GM12878 (cell line): Measurements from ENCODE around the gene ABCB8. TPM values are rescaled to one million over a fixed set of nuclear protein-coding genes. Genes with fewer than 3 reads are reported as not detected.

ENCODE experiments used
- ATAC-seq: fragments of 200-7000 bp; cut with Tn5 transposase; 3 replicates; pipeline ENCODE4 v1.9.1; 2020; ENCODE audit warnings: mild to moderate bottlenecking, moderate library complexity
- BruUV-seq: library from RNA; stranded (reverse); fragments of 400-500 nt; replicated peaks from 2 replicates; lab custom pipeline; 2021; lab: Mats Ljungman, UMichigan
- CTCF ChIA-PET: fragments of 300-600 bp; sonication (Branson Sonifier 250); formaldehyde crosslinking; extraction: SDS; loops from one replicate; lab custom pipeline; 2021; ENCODE audit warnings: inconsistent platforms; lab: Yijun Ruan, JAX
- POLR2A ChIA-PET: fragments of 350-600 bp; formaldehyde crosslinking; extraction: SDS; loops from one replicate; lab custom pipeline; 2021; ENCODE audit warnings: inconsistent platforms; lab: Charles Lee
- RAD21 ChIA-PET: fragments of 300-600 bp; sonication (Branson Sonifier 250); formaldehyde crosslinking; loops from one replicate; lab custom pipeline; 2023; ENCODE audit warnings: antibody characterized with exemption; ENCODE audit not compliant: unreplicated experiment; lab: Charles Lee
- SMC1A ChIA-PET: fragments of 300-600 bp; sonication (Branson Sonifier 250); formaldehyde crosslinking; loops from one replicate; lab custom pipeline; 2023; ENCODE audit not compliant: unreplicated experiment, uncharacterized antibody; lab: Charles Lee
- DNase-seq: peaks from one replicate; pipeline ENCODE4 v3.0.0-alpha.2; 2011; ENCODE audit warnings: low read depth, low spot score
- FAIRE-seq: peaks from 3 replicates; lab custom pipeline; 2011; peaks lifted over from hg19 to GRCh38; lab: Jason Lieb, UNC
- H2AFZ ChIP-seq: 2 replicates; pipeline ENCODE4 v1.6.0; 2011; ENCODE audit warnings: low read depth, low read length, control low read depth; ENCODE audit not compliant: control insufficient read depth
- H3K27ac ChIP-seq: 2 replicates; pipeline ENCODE4 v1.5.1; 2011; ENCODE audit warnings: control low read depth; ENCODE audit not compliant: control insufficient read depth, insufficient read depth
- H3K27me3 ChIP-seq, 2 experiments: replicated peaks in 1 of 2; 2 replicates each; pipeline versions ENCODE4 v1.6.0 to v1.6.1; 2011; ENCODE audit warnings: low read length in 1 of 2; ENCODE audit not compliant: control insufficient read depth in 2 of 2, insufficient read depth in 2 of 2
- H3K36me3 ChIP-seq, 2 experiments: 2 replicates each; pipeline ENCODE4 v1.5.1; 2011; ENCODE audit warnings: low read length in 1 of 2; ENCODE audit not compliant: control insufficient read depth in 2 of 2, insufficient read depth in 2 of 2
- H3K4me1 ChIP-seq: 2 replicates; pipeline ENCODE4 v1.6.1; 2011; ENCODE audit warnings: mild to moderate bottlenecking, low read length, moderate library complexity, mixed read lengths; ENCODE audit not compliant: control insufficient read depth, insufficient read depth
- H3K4me2 ChIP-seq: 2 replicates; pipeline ENCODE4 v1.6.0; 2011; ENCODE audit warnings: control low read depth; ENCODE audit not compliant: control insufficient read depth, insufficient read depth
- H3K4me3 ChIP-seq: fragments of 200-600 bp; sonication (generic); 2 replicates; pipeline ENCODE4 v1.5.1; 2016
- H3K79me2 ChIP-seq: 2 replicates; pipeline ENCODE4 v1.6.0; 2011; ENCODE audit warnings: low read length; ENCODE audit not compliant: control insufficient read depth, insufficient read depth
- H3K9ac ChIP-seq: 2 replicates; pipeline ENCODE4 v1.8.0; 2011; ENCODE audit warnings: low read length, control low read depth, mixed read lengths; ENCODE audit not compliant: control insufficient read depth, insufficient read depth
- H3K9me3 ChIP-seq: replicated peaks from 3 replicates; pipeline ENCODE4 v1.5.1; 2011; ENCODE audit warnings: mild to moderate bottlenecking, low read length; ENCODE audit not compliant: control insufficient read depth, insufficient read depth
- H4K20me1 ChIP-seq: 2 replicates; pipeline ENCODE4 v1.6.0; 2011; ENCODE audit not compliant: control insufficient read depth, insufficient read depth
- BHLHE40 ChIP-seq, 2 experiments: fragments of 450-650 bp in 1 of 2; IDR thresholded peaks; 2 replicates each; pipeline ENCODE4 v1.6.1; 2011 to 2017; ENCODE audit warnings: low read depth in 2 of 2, borderline replicate concordance in 1 of 2, improper control_type of control experiment in 1 of 2, low read length in 1 of 2, mild to moderate bottlenecking in 1 of 2
- CTCF ChIP-seq, 3 experiments: IDR thresholded peaks in 2 of 3; conservative IDR thresholded peaks in 1 of 3; 2 replicates each; pipeline ENCODE4 v1.5.1; 2011; ENCODE audit warnings: low read depth in 3 of 3, low read length in 3 of 3, mild to moderate bottlenecking in 3 of 3, control low read depth in 2 of 3, moderate library complexity in 2 of 3, inconsistent platforms in 1 of 3, mixed read lengths in 1 of 3; ENCODE audit not compliant: control insufficient read depth in 2 of 3, insufficient read depth in 1 of 3; ENCODE audit errors: extremely low read depth in 1 of 3
- E4F1 ChIP-seq: fragments of 450-650 bp; IDR thresholded peaks from 2 replicates; pipeline ENCODE4 v1.6.1; 2018; ENCODE audit warnings: borderline replicate concordance, mild to moderate bottlenecking; ENCODE audit not compliant: partially characterized antibody
- MEF2A ChIP-seq: IDR thresholded peaks from 2 replicates; pipeline ENCODE4 v1.6.1; 2011; ENCODE audit warnings: low read depth, mild to moderate bottlenecking, low read length, moderate library complexity; ENCODE audit not compliant: insufficient read depth
- PAX5 ChIP-seq: IDR thresholded peaks from 2 replicates; pipeline ENCODE4 v1.6.1; 2011; ENCODE audit warnings: low read depth, low read length, borderline replicate concordance
- POLR2AphosphoS2 ChIP-seq: IDR thresholded peaks from 2 replicates; pipeline ENCODE4 v1.6.1; 2011; ENCODE audit warnings: low read depth, mild to moderate bottlenecking, low read length, improper control_type of control experiment, moderate library complexity
- POLR2AphosphoS5 ChIP-seq: IDR thresholded peaks from 2 replicates; pipeline ENCODE4 v1.6.1; 2011; ENCODE audit warnings: mild to moderate bottlenecking, low read length, inconsistent platforms
- SMC3 ChIP-seq: IDR thresholded peaks from 2 replicates; pipeline ENCODE4 v1.6.1; 2011; ENCODE audit warnings: low read length, improper control_type of control experiment, borderline replicate concordance
- WGBS: methylation state at CpG from one replicate; pipeline ENCODE4 v1.1.6; 2016; ENCODE audit warnings: low lambda C conversion rate; ENCODE audit not compliant: insufficient replicate concordance, insufficient coverage; ENCODE audit errors: missing lambda C conversion rate; 5-methylcytosine and 5-hydroxymethylcytosine counted together
- in situ Hi-C: fragments of 300-500 bp; cut with MboI; formaldehyde crosslinking; loops from 9 replicates; pipeline ENCODE4 v1.14.3; 2018; ENCODE audit warnings: mixed read lengths
- intact Hi-C: fragments of 100-400 bp; cut with micrococcal nuclease; formaldehyde crosslinking; loops from one replicate; pipeline ENCODE4 v1.14.2; 2022; ENCODE audit not compliant: unreplicated experiment
- polyA plus RNA-seq, 11 experiments: library from polyadenylated mRNA; depleted of rRNA in 4 of 11; unstranded in 6 of 11; stranded (reverse) in 5 of 11; fragments of >200 nt; fragmentation: Nextera tagmentation in 4 of 11; fragmentation: Illumina TruSeq in 1 of 11; extraction: Ambion mirVana in 4 of 11; extraction: Trizol in 1 of 11; gene quantifications; 1 replicate in 1 of 11; 2 replicates in 10 of 11; pipeline versions ENCODE4 v1.2.1 to v1.2.3, GENCODE V29; 2011 to 2016; ENCODE audit warnings: inconsistent platforms in 2 of 11, missing spikeins in 2 of 11, low read depth in 1 of 11
- total RNA-seq, 4 experiments: library from RNA; depleted of rRNA in 3 of 4; stranded (reverse); fragments of >200 nt in 3 of 4; fragmentation: Illumina TruSeq in 1 of 4; extraction: Trizol in 1 of 4; gene quantifications; 2 replicates each; pipeline versions ENCODE4 v1.2.1 to v1.2.3, GENCODE V29; 2013 to 2021

Gene ABCB8
- total and polyA plus RNA-seq, 10 of the 15 experiments (the other 5 are each of a cell fraction or from before 2014, with no cell fraction given) = 0.77 to 34.8 (median 18.9) TPM

DNA sequence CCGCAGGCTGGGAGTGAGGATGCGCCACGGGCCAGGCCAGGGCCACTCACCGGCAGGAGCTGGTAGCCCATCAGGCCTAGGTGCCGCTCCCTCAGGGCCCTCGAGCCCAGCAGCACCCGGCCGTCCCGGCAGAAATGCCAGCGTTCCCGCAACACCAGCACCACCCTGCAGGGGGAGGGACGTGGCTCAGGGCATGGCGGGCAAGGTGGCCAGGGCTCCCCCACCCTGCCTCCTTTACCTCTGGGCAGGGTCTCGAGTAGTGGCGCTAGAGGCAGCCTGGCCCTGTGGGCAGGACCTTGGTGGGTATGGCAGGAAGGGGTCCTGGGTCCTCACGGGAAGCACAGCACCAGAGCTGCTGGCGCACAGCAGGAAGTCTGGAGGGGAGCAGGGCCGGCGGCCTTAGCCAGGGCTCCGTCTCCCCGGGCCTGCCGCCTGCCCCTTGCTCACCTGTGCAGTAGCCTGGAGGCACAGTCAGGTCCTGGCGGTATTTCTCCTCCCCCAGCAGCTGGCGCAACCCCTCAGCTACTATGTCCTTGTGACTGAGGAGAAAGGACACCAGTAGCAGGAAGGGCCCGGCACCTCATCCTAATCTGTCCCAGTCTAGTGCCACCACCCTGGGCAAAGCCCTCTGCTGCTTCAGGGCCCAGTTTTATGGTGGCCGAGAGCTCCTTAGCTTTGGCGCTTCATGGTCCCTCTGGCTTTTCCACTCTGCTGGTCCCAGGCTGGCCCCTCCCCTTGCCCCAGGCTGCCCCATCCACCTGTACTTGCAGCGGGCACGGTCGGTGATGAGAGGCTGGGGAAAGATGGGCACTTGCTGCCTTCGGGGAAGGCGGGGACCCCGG lies 48.8 kb downstream of the ABCB8 start (continued):
- TF ChIP-seq CTCF (IDR thresholded peaks at IDR 0.05 in 2 of 3, conservative IDR thresholded peaks at IDR 0.05 in 1 of 3; ENCODE audit: control insufficient read depth in 2 of 3, extremely low read depth in 1 of 3, insufficient read depth in 1 of 3, low read depth in 3 of 3, low read length in 3 of 3) (peak in 1 of 3 experiments; percentile 35; a peak in 1 of 6 replicates), POLR2AphosphoS2 (0 out of 2 replicates have a peak, but pooled peaks have one; percentile 20), MEF2A (no peak), POLR2AphosphoS5 (peak; percentile 38; the same call in 1 of the 2 replicates)

GRCh38 chr7:151077705-151078232 lies 49.5 kb downstream of the ABCB8 start:
- no peak overlapping the region for H3K4me3 ChIP-seq
- no peak overlapping the region for H3K4me2 ChIP-seq
- intact Hi-C loops (no loop called here), in situ Hi-C loops (no loop called here)
- H3K79me2 ChIP-seq = peaks cover 35% of the 10 kb centered on the region
- peaks cover 19% of the 10 kb centered on the region for H3K4me1 ChIP-seq
- no peak for FAIRE-seq
- SMC1A ChIA-PET = no interaction called here
- H3K27ac ChIP-seq = no peak overlapping the region
- POLR2A ChIA-PET = no interaction called here
- peaks cover 0 to 17% of the 10 kb centered on the region in 2 experiments; a peak in 3 of 4 replicates for H3K36me3 ChIP-seq
- RAD21 ChIA-PET = no interaction called here
- ATAC-seq = no peak
- 0 out of 4 replicates have a peak, but pooled peaks of 1 of the 2 experiments have one; percentile 45 for TF ChIP-seq BHLHE40 (IDR thresholded peaks at IDR 0.05; ENCODE audit: borderline replicate concordance in 1 of 2, low read depth in 2 of 2, low read length in 1 of 2)
- TF ChIP-seq E4F1 = no peak
- no peak for TF ChIP-seq PAX5
- TF ChIP-seq SMC3 = no peak
- no peaks in the 10 kb centered on the region for H3K27me3 ChIP-seq
- H4K20me1 ChIP-seq = no peaks in the 10 kb centered on the region; the same call in 1 of the 2 replicates
- BruUV-seq = no TSS peak
- H3K9me3 ChIP-seq = no peaks in the 10 kb centered on the region
- H2AFZ ChIP-seq = no peak overlapping the region
- WGBS = 79% methylated on average over 8 of the region's 10 CpGs
- H3K9ac ChIP-seq = no peak overlapping the region
- no peak for DNase-seq
- CTCF ChIA-PET = interaction anchor here (0.6 kb wide), 1 partner anchor 17 kb away, joined by 4 read pairs; no protein-coding TSS in a partner anchor
